CD14-positive monocyte (primary cell): ENCODE data around the gene DGKB. TPM values are rescaled to one million over a fixed set of nuclear protein-coding genes. Genes with fewer than 3 reads are reported as not detected.

Experiments used
- DNase-seq, 3 donors: peaks; one replicate each; pipeline ENCODE4 v3.0.0-alpha.2; 2011 to 2022
- H2AFZ ChIP-seq: 2 replicates; pipeline ENCODE4 v1.6.0; 2012; ENCODE audit warnings: mild to moderate bottlenecking, low read depth, low read length, inconsistent platforms; ENCODE audit not compliant: insufficient read depth, poor library complexity, severe bottlenecking
- H3K27ac ChIP-seq, 2 donors: 1 replicate in 1 of 2; 2 replicates in 1 of 2; pipeline ENCODE4 v1.5.1; 2012 to 2013; ENCODE audit warnings: low read length in 2 of 2, control low read depth in 1 of 2, inconsistent platforms in 1 of 2, low read depth in 1 of 2, mild to moderate bottlenecking in 1 of 2
- H3K27me3 ChIP-seq, 2 donors: one replicate each; pipeline versions ENCODE4 v1.6.0 to v1.6.1; 2011 to 2013; ENCODE audit warnings: low read length in 2 of 2; ENCODE audit not compliant: control insufficient read depth in 2 of 2, insufficient read depth in 2 of 2
- H3K36me3 ChIP-seq, 2 donors: replicated peaks in 1 of 2; 1 replicate in 1 of 2; 2 replicates in 1 of 2; pipeline versions ENCODE4 v1.5.1 to v1.6.1; 2012 to 2013; ENCODE audit warnings: low read length in 2 of 2, control low read depth in 1 of 2, inconsistent platforms in 1 of 2, mild to moderate bottlenecking in 1 of 2; ENCODE audit not compliant: insufficient read depth in 2 of 2, control insufficient read depth in 1 of 2
- H3K4me1 ChIP-seq, 2 donors: 1 replicate in 1 of 2; 2 replicates in 1 of 2; pipeline versions ENCODE4 v1.5.1 to v1.6.1; 2012 to 2013; ENCODE audit warnings: low read length in 2 of 2, control low read depth in 1 of 2, inconsistent platforms in 1 of 2, mild to moderate bottlenecking in 1 of 2, moderate library complexity in 1 of 2; ENCODE audit not compliant: insufficient read depth in 2 of 2, control insufficient read depth in 1 of 2
- H3K4me2 ChIP-seq: replicated peaks from 2 replicates; pipeline ENCODE3; 2012; ENCODE audit warnings: low read length, moderate library complexity, mild to moderate bottlenecking; ENCODE audit not compliant: poor library complexity, severe bottlenecking; ENCODE audit errors: extremely low read depth
- H3K4me3 ChIP-seq, 3 experiments: fragments of 200-600 bp in 1 of 3; sonication (generic) in 1 of 3; replicated peaks in 1 of 3; 1 replicate in 2 of 3; 2 replicates in 1 of 3; pipeline ENCODE4 v1.5.1; 2011 to 2013; ENCODE audit warnings: low read length in 3 of 3, mild to moderate bottlenecking in 3 of 3, control low read depth in 2 of 3, low read depth in 2 of 3, inconsistent platforms in 1 of 3, moderate library complexity in 1 of 3
- H3K79me2 ChIP-seq: 2 replicates; pipeline ENCODE4 v1.6.0; 2012; ENCODE audit warnings: mild to moderate bottlenecking, control low read depth, inconsistent platforms, low read length, moderate library complexity; ENCODE audit not compliant: insufficient read depth
- H3K9ac ChIP-seq: 2 replicates; pipeline ENCODE4 v1.6.0; 2017; ENCODE audit warnings: low read length, mild to moderate bottlenecking; ENCODE audit not compliant: insufficient read depth, poor library complexity, severe bottlenecking
- H3K9me3 ChIP-seq, 2 donors: replicated peaks in 1 of 2; 1 replicate in 1 of 2; 2 replicates in 1 of 2; pipeline versions ENCODE4 v1.5.1 to v1.6.1; 2012 to 2013; ENCODE audit warnings: low read length in 2 of 2, control low read depth in 1 of 2; ENCODE audit not compliant: control insufficient read depth in 1 of 2, insufficient read depth in 1 of 2
- H4K20me1 ChIP-seq: 2 replicates; pipeline ENCODE4 v1.6.0; 2012; ENCODE audit warnings: mild to moderate bottlenecking, low read length, control low read depth, moderate library complexity; ENCODE audit not compliant: insufficient read depth
- H3K27ac Mint-ChIP-seq, 7 donors: one replicate each; pipeline ENCODE4 v1.8.0; 2020; ENCODE audit warnings: mild to moderate bottlenecking in 7 of 7, mixed read lengths in 7 of 7, moderate library complexity in 6 of 7, inconsistent platforms in 2 of 7
- H3K27me3 Mint-ChIP-seq, 3 donors: one replicate each; pipeline ENCODE4 v1.8.0; 2021 to 2022; ENCODE audit warnings: low read depth in 3 of 3, mild to moderate bottlenecking in 3 of 3, mixed read lengths in 3 of 3, moderate library complexity in 3 of 3, inconsistent platforms in 1 of 3
- H3K36me3 Mint-ChIP-seq, 2 donors: one replicate each; pipeline ENCODE4 v1.8.0; 2020; ENCODE audit warnings: mixed read lengths in 2 of 2, inconsistent platforms in 1 of 2, mild to moderate bottlenecking in 1 of 2
- H3K4me1 Mint-ChIP-seq: one replicate; pipeline ENCODE4 v1.8.0; 2020; ENCODE audit warnings: mild to moderate bottlenecking, mixed read lengths
- H3K4me3 Mint-ChIP-seq, 2 donors: one replicate each; pipeline ENCODE4 v1.8.0; 2020; ENCODE audit warnings: mild to moderate bottlenecking in 2 of 2, mixed read lengths in 2 of 2, moderate library complexity in 1 of 2
- H3K9me3 Mint-ChIP-seq, 7 donors: one replicate each; pipeline ENCODE4 v1.8.0; 2020 to 2022; ENCODE audit warnings: mixed read lengths in 7 of 7, mild to moderate bottlenecking in 6 of 7, moderate library complexity in 6 of 7, inconsistent platforms in 2 of 7
- WGBS: methylation state at CpG from one replicate; pipeline ENCODE4 v1.1.5; 2013; ENCODE audit warnings: missing lambda C conversion rate; ENCODE audit not compliant: insufficient coverage; 5-methylcytosine and 5-hydroxymethylcytosine counted together
- intact Hi-C, 2 donors: fragments of 100-400 bp; cut with micrococcal nuclease; formaldehyde crosslinking; loops; one replicate each; pipeline versions ENCODE4 v1.15.0 to v1.15.1; 2023
- polyA plus RNA-seq, 3 donors: library from polyadenylated mRNA; depleted of rRNA in 1 of 3; unstranded in 2 of 3; stranded (reverse) in 1 of 3; fragments of 300-500 nt in 2 of 3; fragments of >200 nt in 1 of 3; fragmentation: Illumina TruSeq in 2 of 3; gene quantifications; 1 replicate in 2 of 3; 2 replicates in 1 of 3; pipeline ENCODE4 v1.2.3, GENCODE V29; 2012 to 2021
- TF ChIP-seq, protein P1 (sequence below): fragments of 200-600 bp; IDR thresholded peaks from one replicate; pipeline ENCODE4 v1.8.0; 2022; ENCODE audit warnings: antibody characterized with exemption, mild to moderate bottlenecking

Gene DGKB
- polyA plus RNA-seq, 3 donors: not detected

GRCh38 chr7:14602851-14603250 is 299.7 kb downstream of the DGKB start:
- Histone ChIP-seq H3K4me1 (no peaks in the 10 kb centered on the region), H3K27me3 (no peaks in the 10 kb centered on the region), H2AFZ (no peak overlapping the region), H3K79me2 (no peaks in the 10 kb centered on the region), H3K4me2 (no peak overlapping the region), H3K4me3 (no peak overlapping the region), H3K9me3 (peaks cover 0 to 7% of the 10 kb centered on the region in 2 donors), H3K36me3 (no peaks in the 10 kb centered on the region), H3K27ac (no peak overlapping the region), H3K9ac (no peak overlapping the region), H4K20me1 (no peaks in the 10 kb centered on the region)
- intact Hi-C loops: no loop called here
- no peak for DNase-seq
- Mint-ChIP-seq H3K27ac (no peak overlapping the region), H3K4me1 (no peaks in the 10 kb centered on the region), H3K36me3 (no peaks in the 10 kb centered on the region), H3K9me3 (peaks cover 0 to 11% (median 3%) of the 10 kb centered on the region in 7 donors), H3K4me3 (no peak overlapping the region), H3K27me3 (peaks cover 0 to 2% (median 0%) of the 10 kb centered on the region in 3 donors)
- no CpG with 5 or more reads among the region's 1 CpG for WGBS
- TF ChIP-seq, protein P1, sequence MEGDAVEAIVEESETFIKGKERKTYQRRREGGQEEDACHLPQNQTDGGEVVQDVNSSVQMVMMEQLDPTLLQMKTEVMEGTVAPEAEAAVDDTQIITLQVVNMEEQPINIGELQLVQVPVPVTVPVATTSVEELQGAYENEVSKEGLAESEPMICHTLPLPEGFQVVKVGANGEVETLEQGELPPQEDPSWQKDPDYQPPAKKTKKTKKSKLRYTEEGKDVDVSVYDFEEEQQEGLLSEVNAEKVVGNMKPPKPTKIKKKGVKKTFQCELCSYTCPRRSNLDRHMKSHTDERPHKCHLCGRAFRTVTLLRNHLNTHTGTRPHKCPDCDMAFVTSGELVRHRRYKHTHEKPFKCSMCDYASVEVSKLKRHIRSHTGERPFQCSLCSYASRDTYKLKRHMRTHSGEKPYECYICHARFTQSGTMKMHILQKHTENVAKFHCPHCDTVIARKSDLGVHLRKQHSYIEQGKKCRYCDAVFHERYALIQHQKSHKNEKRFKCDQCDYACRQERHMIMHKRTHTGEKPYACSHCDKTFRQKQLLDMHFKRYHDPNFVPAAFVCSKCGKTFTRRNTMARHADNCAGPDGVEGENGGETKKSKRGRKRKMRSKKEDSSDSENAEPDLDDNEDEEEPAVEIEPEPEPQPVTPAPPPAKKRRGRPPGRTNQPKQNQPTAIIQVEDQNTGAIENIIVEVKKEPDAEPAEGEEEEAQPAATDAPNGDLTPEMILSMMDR: no peak

DNA sequence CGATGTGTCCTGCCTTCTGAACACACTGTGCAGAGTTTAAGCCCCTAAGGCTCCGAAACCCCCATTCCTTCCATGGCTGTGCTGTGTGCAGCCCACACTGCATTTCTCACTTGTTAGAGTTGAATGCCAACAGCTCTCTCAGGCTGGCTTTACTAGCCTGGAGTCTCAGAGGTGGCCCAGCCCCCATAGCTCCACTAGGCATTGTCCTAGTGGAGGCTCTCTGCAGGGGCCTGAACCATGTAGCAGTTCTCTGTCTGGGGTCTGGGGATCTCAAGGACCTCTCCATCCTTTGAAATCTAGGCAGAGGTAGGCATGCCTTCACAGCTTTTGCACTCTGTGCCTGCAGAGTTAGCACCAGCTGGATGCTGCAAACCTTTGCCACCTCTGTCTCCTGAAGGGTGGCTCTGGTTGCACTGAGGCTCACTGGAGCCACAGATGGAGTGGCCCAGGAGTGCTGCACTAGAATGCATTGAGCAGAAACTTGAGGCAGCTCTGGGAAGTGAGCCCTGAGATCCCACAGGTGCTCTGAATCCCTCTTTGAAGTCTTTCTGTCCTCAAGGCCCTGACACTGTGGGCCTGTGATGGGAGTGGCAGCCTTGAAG is 301.7 kb downstream of the DGKB start:
- H3K9me3 ChIP-seq: peaks cover 0 to 7% of the 10 kb centered on the region in 2 donors
- no peak for DNase-seq
- peaks cover 0 to 2% (median 0%) of the 10 kb centered on the region in 3 donors for H3K27me3 Mint-ChIP-seq
- no peaks in the 10 kb centered on the region for H3K4me1 ChIP-seq
- H3K36me3 Mint-ChIP-seq: no peaks in the 10 kb centered on the region
- TF ChIP-seq, protein P1: no peak
- H3K9ac ChIP-seq: no peak overlapping the region
- H3K27me3 ChIP-seq: no peaks in the 10 kb centered on the region
- 85% methylated on average over 2 of the region's 2 CpGs for WGBS
- H3K27ac ChIP-seq: no peak overlapping the region
- H2AFZ ChIP-seq: no peak overlapping the region
- H3K4me1 Mint-ChIP-seq: no peaks in the 10 kb centered on the region
- no peaks in the 10 kb centered on the region for H3K79me2 ChIP-seq
- H3K27ac Mint-ChIP-seq: no peak overlapping the region
- H3K4me3 ChIP-seq: no peak overlapping the region
- H4K20me1 ChIP-seq: no peaks in the 10 kb centered on the region
- no peak overlapping the region for H3K4me3 Mint-ChIP-seq
- H3K36me3 ChIP-seq: no peaks in the 10 kb centered on the region
- H3K4me2 ChIP-seq: no peak overlapping the region
- intact Hi-C loops: no loop called here
- peaks cover 0 to 11% (median 3%) of the 10 kb centered on the region in 7 donors for H3K9me3 Mint-ChIP-seq
